K562 (cell line): ENCODE data around the gene MROH8. TPM values are rescaled to one million over a fixed set of nuclear protein-coding genes. Genes with fewer than 3 reads are reported as not detected.

Experiments
- CCNT2 ChIP-seq: IDR thresholded peaks from 2 replicates; pipeline ENCODE4 v1.6.1; 2011; ENCODE audit warnings: borderline replicate concordance, low read depth, mild to moderate bottlenecking, moderate library complexity, mixed read lengths, low read length; ENCODE audit not compliant: insufficient read length; ENCODE audit errors: extremely low read depth
- CHD4 ChIP-seq: fragments of 200-600 bp; sonication (generic); IDR thresholded peaks from 3 replicates; pipeline ENCODE4 v1.6.1; 2012; ENCODE audit warnings: low read depth, mild to moderate bottlenecking, mixed read lengths, low read length, inconsistent platforms; ENCODE audit not compliant: insufficient read depth, insufficient replicate concordance, poor library complexity, severe bottlenecking
- DMBX1 ChIP-seq: fragments of 250-450 bp; sonication (Bioruptor Pico); IDR thresholded peaks from 2 replicates; pipeline ENCODE4 v1.8.0; 2022; ENCODE audit warnings: inconsistent platforms, mild to moderate bottlenecking, moderate library complexity, borderline replicate concordance
- ETS2 ChIP-seq: IDR thresholded peaks from 2 replicates; pipeline ENCODE4 v1.6.1; 2016; ENCODE audit warnings: borderline replicate concordance, missing genetic modification characterization, mild to moderate bottlenecking, moderate library complexity, missing compliant biosample characterization; ENCODE audit not compliant: poor library complexity, severe bottlenecking
- JUND ChIP-seq, 2 experiments: IDR thresholded peaks; 2 replicates in 1 of 2; 3 replicates in 1 of 2; pipeline ENCODE4 v1.6.1; 2011; ENCODE audit warnings: borderline replicate concordance in 2 of 2, low read depth in 2 of 2, low read length in 2 of 2, improper control_type of control experiment in 1 of 2, missing biosample characterization in 1 of 2, missing genetic modification characterization in 1 of 2, missing genetic modification reagents in 1 of 2
- MCM5 ChIP-seq: fragments of 450-650 bp; IDR thresholded peaks from 2 replicates; pipeline ENCODE4 v1.6.1; 2016; ENCODE audit warnings: low read depth
- NCOA4 ChIP-seq: fragments of 450-650 bp; IDR thresholded peaks from 2 replicates; pipeline ENCODE4 v1.6.1; 2018; ENCODE audit warnings: mild to moderate bottlenecking; ENCODE audit not compliant: partially characterized antibody
- NR4A1 ChIP-seq, 2 experiments: fragments of 250-450 bp in 1 of 2; fragments of 450-650 bp in 1 of 2; sonication (Bioruptor Pico) in 1 of 2; IDR thresholded peaks; 2 replicates each; pipeline versions ENCODE4 v1.4.0 to v1.6.1; 2016 to 2020; ENCODE audit warnings: mild to moderate bottlenecking in 2 of 2, missing compliant biosample characterization in 1 of 2, missing genetic modification characterization in 1 of 2, moderate library complexity in 1 of 2
- PREB ChIP-seq: sonication (generic); formaldehyde crosslinking; IDR thresholded peaks from 2 replicates; pipeline ENCODE4 v1.8.1; 2023; ENCODE audit warnings: mild to moderate bottlenecking, missing genetic modification reagents
- RBM14 ChIP-seq: fragments of 200-400 bp; formaldehyde crosslinking; IDR thresholded peaks from 2 replicates; pipeline ENCODE4 v1.6.1; 2018; ENCODE audit warnings: low read depth, mild to moderate bottlenecking, low read length, moderate library complexity, borderline replicate concordance; ENCODE audit not compliant: insufficient read depth
- SLC30A9 ChIP-seq: fragments of 250-450 bp; sonication (Bioruptor Pico); IDR thresholded peaks from 2 replicates; pipeline ENCODE4 v1.8.0; 2022; ENCODE audit warnings: mild to moderate bottlenecking, moderate library complexity
- TARDBP ChIP-seq: fragments of 450-650 bp; IDR thresholded peaks from 2 replicates; pipeline ENCODE4 v1.6.1; 2016
- TFAP4 ChIP-seq: sonication (generic); formaldehyde crosslinking; IDR thresholded peaks from 2 replicates; pipeline ENCODE4 v1.8.0; 2022; ENCODE audit warnings: missing genetic modification reagents, mild to moderate bottlenecking, moderate library complexity, borderline replicate concordance
- ZNF586 ChIP-seq: fragments of 450-650 bp; formaldehyde crosslinking; conservative IDR thresholded peaks from 2 replicates; pipeline ENCODE4 v1.4.0; 2020; ENCODE audit warnings: mild to moderate bottlenecking, moderate library complexity
- polyA plus RNA-seq, 8 experiments: library from polyadenylated mRNA; depleted of rRNA in 4 of 8; stranded (reverse) in 5 of 8; unstranded in 3 of 8; fragments of >200 nt; fragmentation: Nextera tagmentation in 2 of 8; fragmentation: Illumina TruSeq in 1 of 8; extraction: Ambion mirVana in 2 of 8; extraction: Trizol in 1 of 8; gene quantifications; 2 replicates each; pipeline versions ENCODE4 v1.2.1 to v1.2.3, GENCODE V29; 2011 to 2014; ENCODE audit warnings: inconsistent platforms in 1 of 8, missing spikeins in 1 of 8
- total RNA-seq, 7 experiments: library from RNA; depleted of rRNA in 6 of 7; stranded (reverse); fragments of >200 nt in 6 of 7; fragmentation: Illumina TruSeq in 2 of 7; extraction: Trizol in 2 of 7; gene quantifications; 2 replicates each; pipeline versions ENCODE4 v1.2.1 to v1.2.3, GENCODE V29; 2011 to 2021; ENCODE audit warnings: low replicate concordance in 1 of 7
- TF ChIP-seq, protein P1 (sequence below): sonication (generic); formaldehyde crosslinking; IDR thresholded peaks from 2 replicates; pipeline ENCODE4 v1.8.0; 2022; ENCODE audit warnings: mild to moderate bottlenecking, low read depth, missing genetic modification reagents
- TF ChIP-seq, protein P2 (sequence below): fragments of 450-650 bp; IDR thresholded peaks from 2 replicates; pipeline ENCODE4 v1.6.1; 2017; ENCODE audit warnings: antibody characterized with exemption
- TF ChIP-seq, protein P3 (sequence below): conservative IDR thresholded peaks from 2 replicates; pipeline ENCODE4 v1.6.1; 2011; ENCODE audit warnings: low read depth, mild to moderate bottlenecking, low read length; ENCODE audit not compliant: control insufficient read depth

MROH8 gene
- total and polyA plus RNA-seq, 9 of the 15 experiments (the other 6 are each of a cell fraction or from before 2014, with no cell fraction given): 0.21 to 1.5 (median 0.78) TPM

- TF ChIP-seq, protein P1, sequence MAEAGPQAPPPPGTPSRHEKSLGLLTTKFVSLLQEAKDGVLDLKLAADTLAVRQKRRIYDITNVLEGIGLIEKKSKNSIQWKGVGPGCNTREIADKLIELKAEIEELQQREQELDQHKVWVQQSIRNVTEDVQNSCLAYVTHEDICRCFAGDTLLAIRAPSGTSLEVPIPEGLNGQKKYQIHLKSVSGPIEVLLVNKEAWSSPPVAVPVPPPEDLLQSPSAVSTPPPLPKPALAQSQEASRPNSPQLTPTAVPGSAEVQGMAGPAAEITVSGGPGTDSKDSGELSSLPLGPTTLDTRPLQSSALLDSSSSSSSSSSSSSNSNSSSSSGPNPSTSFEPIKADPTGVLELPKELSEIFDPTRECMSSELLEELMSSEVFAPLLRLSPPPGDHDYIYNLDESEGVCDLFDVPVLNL (CRISPR knock-in tag): peak; percentile 97
- no peak for TF ChIP-seq ETS2 (tag)
- 0 out of 2 replicates have a peak, but pooled peaks have one; percentile 21 for TF ChIP-seq NR4A1 (CRISPR knock-in tag; IDR thresholded peaks at IDR 0.05)
- TF ChIP-seq NR4A1 (tag; IDR thresholded peaks at IDR 0.05): peak; percentile 89
- TF ChIP-seq, protein P2, sequence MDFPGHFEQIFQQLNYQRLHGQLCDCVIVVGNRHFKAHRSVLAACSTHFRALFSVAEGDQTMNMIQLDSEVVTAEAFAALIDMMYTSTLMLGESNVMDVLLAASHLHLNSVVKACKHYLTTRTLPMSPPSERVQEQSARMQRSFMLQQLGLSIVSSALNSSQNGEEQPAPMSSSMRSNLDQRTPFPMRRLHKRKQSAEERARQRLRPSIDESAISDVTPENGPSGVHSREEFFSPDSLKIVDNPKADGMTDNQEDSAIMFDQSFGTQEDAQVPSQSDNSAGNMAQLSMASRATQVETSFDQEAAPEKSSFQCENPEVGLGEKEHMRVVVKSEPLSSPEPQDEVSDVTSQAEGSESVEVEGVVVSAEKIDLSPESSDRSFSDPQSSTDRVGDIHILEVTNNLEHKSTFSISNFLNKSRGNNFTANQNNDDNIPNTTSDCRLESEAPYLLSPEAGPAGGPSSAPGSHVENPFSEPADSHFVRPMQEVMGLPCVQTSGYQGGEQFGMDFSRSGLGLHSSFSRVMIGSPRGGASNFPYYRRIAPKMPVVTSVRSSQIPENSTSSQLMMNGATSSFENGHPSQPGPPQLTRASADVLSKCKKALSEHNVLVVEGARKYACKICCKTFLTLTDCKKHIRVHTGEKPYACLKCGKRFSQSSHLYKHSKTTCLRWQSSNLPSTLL: no peak
- peak; percentile 65 for TF ChIP-seq JUND (IDR thresholded peaks at IDR 0.05; ENCODE audit: borderline replicate concordance, low read depth, low read length)
- TF ChIP-seq JUND (tag; IDR thresholded peaks at IDR 0.05; ENCODE audit: borderline replicate concordance, low read depth, low read length): peak; percentile 64; the same call in 1 of the 3 replicates
- TF ChIP-seq TFAP4 (CRISPR knock-in tag): peak; percentile 99
- TF ChIP-seq, protein P3, sequence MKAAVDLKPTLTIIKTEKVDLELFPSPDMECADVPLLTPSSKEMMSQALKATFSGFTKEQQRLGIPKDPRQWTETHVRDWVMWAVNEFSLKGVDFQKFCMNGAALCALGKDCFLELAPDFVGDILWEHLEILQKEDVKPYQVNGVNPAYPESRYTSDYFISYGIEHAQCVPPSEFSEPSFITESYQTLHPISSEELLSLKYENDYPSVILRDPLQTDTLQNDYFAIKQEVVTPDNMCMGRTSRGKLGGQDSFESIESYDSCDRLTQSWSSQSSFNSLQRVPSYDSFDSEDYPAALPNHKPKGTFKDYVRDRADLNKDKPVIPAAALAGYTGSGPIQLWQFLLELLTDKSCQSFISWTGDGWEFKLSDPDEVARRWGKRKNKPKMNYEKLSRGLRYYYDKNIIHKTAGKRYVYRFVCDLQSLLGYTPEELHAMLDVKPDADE: peak; percentile 75; the same call in 1 of the 2 replicates
- no peak for TF ChIP-seq CHD4
- TF ChIP-seq DMBX1 (CRISPR knock-in tag): peak; percentile 80; the same call in 1 of the 2 replicates
- no peak for TF ChIP-seq CCNT2
- peak; percentile 92 for TF ChIP-seq TARDBP
- TF ChIP-seq NCOA4: no peak
- no peak for TF ChIP-seq SLC30A9 (CRISPR knock-in tag)
- TF ChIP-seq PREB (CRISPR knock-in tag): peak; percentile 98; the same call in 1 of the 2 replicates
- no peak for TF ChIP-seq RBM14
- no peak for TF ChIP-seq ZNF586
- no peak for TF ChIP-seq MCM5
Observed at GRCh38 chr20:37095599-37096414, 83.5 kb downstream of the MROH8 start, which contains the start of gene RBL1 (continued).
